AG04450 (cell line): ENCODE measurements around the gene BIRC6. TPM values are rescaled to one million over a fixed set of nuclear protein-coding genes. Genes with fewer than 3 reads are reported as not detected.
"Not testable (repeated sequence)": the region's sequence is repeated elsewhere in the genome, so short reads cannot be mapped to it uniquely, and the experiment has no call there.

Source experiments
- CTCF ChIA-PET: fragments of 300-600, 350-600 bp; formaldehyde crosslinking; extraction: SDS; loops from one replicate; lab custom pipeline; 2022; ENCODE audit warnings: antibody characterized with exemption, inconsistent platforms; lab: Charles Lee
- POLR2A ChIA-PET: fragments of 350-600 bp; formaldehyde crosslinking; extraction: SDS; loops from one replicate; lab custom pipeline; 2021; ENCODE audit warnings: antibody characterized with exemption, inconsistent platforms; lab: Yijun Ruan, JAX
- DNase-seq: peaks from one replicate; pipeline ENCODE4 v3.0.0-alpha.2; 2011; ENCODE audit warnings: low read depth, low spot score
- H3K27ac ChIP-seq: one replicate; pipeline ENCODE4 v1.5.1; 2012; ENCODE audit warnings: low read depth, low read length, control low read depth
- H3K27me3 ChIP-seq: one replicate; pipeline ENCODE4 v1.6.0; 2012; ENCODE audit warnings: low read length; ENCODE audit not compliant: control insufficient read depth, insufficient read depth
- H3K4me3 ChIP-seq: 2 replicates; pipeline ENCODE4 v1.5.1; 2011; ENCODE audit warnings: mild to moderate bottlenecking, low read depth, low read length, control low read depth
- H3K9me3 ChIP-seq: 2 replicates; pipeline ENCODE4 v1.5.1; 2012; ENCODE audit warnings: low read length; ENCODE audit not compliant: control insufficient read depth, insufficient read depth
- CTCF ChIP-seq: IDR thresholded peaks from 2 replicates; pipeline ENCODE4 v1.5.1; 2011; ENCODE audit warnings: low read depth, low read length, control low read depth, inconsistent platforms
- polyA plus RNA-seq: library from polyadenylated mRNA; depleted of rRNA; stranded (reverse); fragments of >200 nt; gene quantifications from 2 replicates; pipeline ENCODE4 v1.2.3, GENCODE V29; 2011

BIRC6 gene
- polyA plus RNA-seq, 1 experiment: 86.3 TPM

DNA sequence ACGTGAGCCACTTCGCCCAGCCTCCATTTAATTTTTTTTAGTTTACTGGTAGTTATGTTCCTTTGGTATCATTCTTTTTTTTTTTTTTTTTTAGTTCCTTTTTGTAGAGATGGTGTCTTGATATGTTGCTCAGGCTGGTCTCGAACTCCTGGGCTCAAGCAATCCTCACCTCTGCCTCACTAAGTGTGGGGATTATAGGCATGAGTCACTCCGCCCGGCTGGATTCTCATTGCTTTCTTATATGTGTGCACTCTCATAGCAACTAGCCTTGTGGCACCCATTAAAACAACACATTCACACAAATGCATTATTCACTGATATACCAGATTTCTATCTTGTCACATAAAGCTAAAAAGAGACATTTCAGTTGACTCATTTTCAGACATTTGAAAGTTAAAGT is 275.3 kb downstream of the BIRC6 start:
- Histone ChIP-seq H3K9me3 (no peaks in the 10 kb centered on the region), H3K4me3 (no peak overlapping the region), H3K27me3 (no peaks in the 10 kb centered on the region), H3K27ac (no peak overlapping the region)
- ChIA-PET CTCF (no interaction called here), POLR2A (no interaction called here)
- no peak for DNase-seq
- TF ChIP-seq CTCF: no peak

DNA sequence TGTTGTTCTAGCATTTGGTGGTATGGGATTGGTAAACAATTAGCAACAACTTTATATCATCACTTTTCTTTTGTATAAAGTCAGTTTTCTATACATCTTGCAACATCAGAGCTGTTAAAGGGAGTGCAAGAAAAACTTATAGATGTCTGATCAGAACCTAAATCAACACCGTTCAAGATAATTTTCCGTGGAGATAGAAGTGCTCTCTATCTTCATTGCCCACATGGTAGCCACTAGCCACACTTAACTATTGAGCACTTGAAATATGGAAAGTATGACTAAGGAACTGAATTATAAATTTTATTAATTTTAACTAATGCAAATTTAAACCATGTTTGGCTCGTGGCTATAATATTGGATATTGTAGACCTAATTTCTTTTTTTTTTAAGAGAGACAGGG is 276.2 kb downstream of the BIRC6 start:
- POLR2A ChIA-PET: no interaction called here
- no peaks in the 10 kb centered on the region for H3K27me3 ChIP-seq
- H3K27ac ChIP-seq: no peak overlapping the region
- CTCF ChIA-PET: no interaction called here
- TF ChIP-seq CTCF: no peak
- no peak for DNase-seq
- no peak overlapping the region for H3K4me3 ChIP-seq
- no peaks in the 10 kb centered on the region for H3K9me3 ChIP-seq

- DNase-seq, POLR2A ChIA-PET, H3K27me3 ChIP-seq, CTCF ChIA-PET, H3K27ac ChIP-seq, H3K9me3 ChIP-seq, H3K4me3 ChIP-seq: not testable (repeated sequence)
Observed at GRCh38 chr2:32638548-32638947, 281.7 kb downstream of the BIRC6 start.

DNA sequence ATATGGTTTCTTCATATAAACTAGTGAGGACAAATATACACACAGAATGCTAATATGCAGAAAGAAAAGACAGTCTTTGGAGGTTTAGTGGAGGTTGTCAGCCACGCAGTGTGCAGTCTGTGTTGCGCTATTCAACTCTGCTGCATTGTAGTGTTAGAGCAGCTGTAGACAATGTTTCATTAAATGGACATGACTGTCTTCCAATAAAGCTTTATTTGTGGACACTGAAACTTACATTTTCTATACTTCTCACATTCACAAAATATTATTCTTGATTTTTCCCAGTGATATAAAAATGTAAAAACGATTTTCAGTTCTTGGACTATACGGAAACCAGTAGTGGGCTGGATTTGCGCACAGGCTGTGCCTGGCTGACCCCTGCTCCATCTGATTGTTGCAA is 284.4 kb downstream of the BIRC6 start:
- no peaks in the 10 kb centered on the region for H3K27me3 ChIP-seq
- CTCF ChIA-PET: no interaction called here
- no peak overlapping the region for H3K4me3 ChIP-seq
- POLR2A ChIA-PET: no interaction called here
- DNase-seq: no peak
- TF ChIP-seq CTCF: no peak
- H3K9me3 ChIP-seq: no peaks in the 10 kb centered on the region
- no peak overlapping the region for H3K27ac ChIP-seq

DNA sequence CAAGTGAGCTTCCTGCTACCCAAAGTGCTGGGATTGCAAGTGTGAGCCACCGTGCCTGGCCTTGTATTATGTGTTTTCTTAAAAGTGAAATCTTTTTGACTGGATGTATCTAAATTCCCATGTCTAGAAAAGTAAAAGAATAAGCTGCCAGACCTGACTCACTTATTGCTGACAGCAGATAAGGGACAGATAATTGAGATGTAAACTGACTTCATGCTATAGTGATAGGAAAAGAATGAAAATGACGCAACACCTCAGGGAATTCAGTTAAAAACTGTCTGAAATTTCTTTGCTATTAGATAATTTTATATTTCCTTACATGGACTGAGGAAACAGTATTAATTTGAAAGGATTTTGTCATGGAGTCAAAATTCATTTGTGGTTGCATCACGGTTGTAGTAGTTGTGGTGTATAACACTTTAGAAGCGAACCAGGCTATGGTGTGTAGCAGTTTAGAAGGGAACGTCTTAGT is 290.4 kb downstream of the BIRC6 start:
- H3K27me3 ChIP-seq: no peaks in the 10 kb centered on the region
- no peak for TF ChIP-seq CTCF
- no peak overlapping the region for H3K4me3 ChIP-seq
- H3K27ac ChIP-seq: peak overlapping the region; percentile 75
- CTCF ChIA-PET: no interaction called here
- peak; percentile 39 for DNase-seq
- no peaks in the 10 kb centered on the region for H3K9me3 ChIP-seq
- POLR2A ChIA-PET: no interaction called here

GRCh38 chr2:32652555-32653209 is 295.9 kb downstream of the BIRC6 start:
- Histone ChIP-seq H3K9me3 (no peaks in the 10 kb centered on the region), H3K27me3 (no peaks in the 10 kb centered on the region), H3K27ac (no peak overlapping the region), H3K4me3 (no peak overlapping the region)
- no peak for DNase-seq
- POLR2A ChIA-PET: no interaction called here
- CTCF ChIA-PET: no interaction called here
- TF ChIP-seq CTCF: no peak
